ENCODE measurements around the gene KIDINS220.

Gene KIDINS220

DNA sequence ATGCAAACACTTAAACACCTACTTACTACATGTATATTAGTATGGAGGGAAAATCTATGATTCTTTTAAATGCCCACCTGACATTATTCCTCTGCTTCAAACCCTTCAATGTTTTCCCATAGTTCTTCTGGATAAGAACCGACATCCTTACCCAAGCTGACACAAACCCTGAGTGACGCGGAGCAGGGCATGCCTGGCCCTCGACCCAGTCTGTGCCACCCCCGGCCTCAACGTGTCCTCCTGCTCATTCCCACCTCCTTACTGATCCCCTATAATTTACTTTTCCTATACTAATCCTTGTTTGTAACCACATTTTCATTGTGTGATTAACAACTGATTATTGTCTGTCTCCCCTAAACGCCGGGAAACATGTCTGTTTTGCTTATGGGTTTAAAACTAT, 17.5 kb downstream of the KIDINS220 start:
- DNase-seq (ENCODE audit: extremely low read depth, insufficient read length): no peak
- H3K4me3 ChIP-seq (replicated peaks; ENCODE audit: low read depth, low read length): no peak overlapping the region
- H3K27me3 ChIP-seq (replicated peaks; ENCODE audit: control insufficient read depth, insufficient read depth, low read length): no peaks in the 10 kb centered on the region
- TF ChIP-seq, protein P1, sequence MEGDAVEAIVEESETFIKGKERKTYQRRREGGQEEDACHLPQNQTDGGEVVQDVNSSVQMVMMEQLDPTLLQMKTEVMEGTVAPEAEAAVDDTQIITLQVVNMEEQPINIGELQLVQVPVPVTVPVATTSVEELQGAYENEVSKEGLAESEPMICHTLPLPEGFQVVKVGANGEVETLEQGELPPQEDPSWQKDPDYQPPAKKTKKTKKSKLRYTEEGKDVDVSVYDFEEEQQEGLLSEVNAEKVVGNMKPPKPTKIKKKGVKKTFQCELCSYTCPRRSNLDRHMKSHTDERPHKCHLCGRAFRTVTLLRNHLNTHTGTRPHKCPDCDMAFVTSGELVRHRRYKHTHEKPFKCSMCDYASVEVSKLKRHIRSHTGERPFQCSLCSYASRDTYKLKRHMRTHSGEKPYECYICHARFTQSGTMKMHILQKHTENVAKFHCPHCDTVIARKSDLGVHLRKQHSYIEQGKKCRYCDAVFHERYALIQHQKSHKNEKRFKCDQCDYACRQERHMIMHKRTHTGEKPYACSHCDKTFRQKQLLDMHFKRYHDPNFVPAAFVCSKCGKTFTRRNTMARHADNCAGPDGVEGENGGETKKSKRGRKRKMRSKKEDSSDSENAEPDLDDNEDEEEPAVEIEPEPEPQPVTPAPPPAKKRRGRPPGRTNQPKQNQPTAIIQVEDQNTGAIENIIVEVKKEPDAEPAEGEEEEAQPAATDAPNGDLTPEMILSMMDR (IDR thresholded peaks at IDR 0.05; ENCODE audit: insufficient read depth, low read length, poor library complexity, severe bottlenecking): no peak
- no peaks in the 10 kb centered on the region; the same call in 1 of the 2 replicates for H3K36me3 ChIP-seq (ENCODE audit: control insufficient read depth, insufficient read depth, low read length)

DNA sequence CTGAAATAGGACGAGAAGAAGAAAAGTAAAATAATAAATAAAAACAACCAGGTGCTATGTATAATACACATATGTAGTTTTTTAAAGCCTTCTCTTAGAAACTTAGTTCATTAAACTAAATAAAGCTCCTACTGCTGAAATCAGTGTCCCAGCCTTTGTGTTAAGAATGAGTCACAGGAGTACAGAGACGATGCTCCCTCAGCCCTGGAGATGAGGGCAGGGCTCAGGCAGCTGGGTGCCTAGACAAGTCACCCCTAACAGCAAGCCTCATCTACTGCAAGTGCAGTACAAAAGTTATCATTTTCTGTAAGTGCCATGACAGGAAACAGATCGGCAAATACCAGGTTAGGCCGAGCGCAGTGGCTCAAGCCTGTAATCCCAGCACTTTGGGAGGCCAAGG, 18.2 kb downstream of the KIDINS220 start:
- TF ChIP-seq, protein P1 (IDR thresholded peaks at IDR 0.05; ENCODE audit: insufficient read depth, low read length, poor library complexity, severe bottlenecking): no peak
- DNase-seq (ENCODE audit: extremely low read depth, insufficient read length): no peak
- Histone ChIP-seq H3K27me3 (replicated peaks; ENCODE audit: control insufficient read depth, insufficient read depth, low read length) (no peaks in the 10 kb centered on the region), H3K4me3 (replicated peaks; ENCODE audit: low read depth, low read length) (no peak overlapping the region), H3K36me3 (ENCODE audit: control insufficient read depth, insufficient read depth, low read length) (no peaks in the 10 kb centered on the region)

DNA sequence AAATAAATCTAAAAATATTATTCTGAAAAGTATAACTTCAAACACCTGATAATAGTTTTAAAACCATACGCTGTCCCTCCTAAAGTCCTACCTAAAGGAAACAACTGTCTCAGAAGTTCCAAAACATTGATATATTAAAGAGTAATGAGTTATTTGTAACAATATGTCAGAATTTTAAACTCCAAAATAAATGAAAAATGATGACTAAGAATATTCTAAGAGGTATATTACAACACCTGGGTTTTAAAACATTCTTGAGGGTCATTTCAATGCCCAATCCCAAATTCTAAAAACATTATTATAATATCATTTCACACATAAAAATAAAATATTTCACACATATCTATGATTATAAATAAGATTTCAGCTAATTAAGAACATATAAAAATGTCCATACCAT, 20.2 kb downstream of the KIDINS220 start:
- no peaks in the 10 kb centered on the region for H3K27me3 ChIP-seq (replicated peaks; ENCODE audit: control insufficient read depth, insufficient read depth, low read length)
- TF ChIP-seq, protein P1 (IDR thresholded peaks at IDR 0.05; ENCODE audit: insufficient read depth, low read length, poor library complexity, severe bottlenecking): no peak
- no peak for DNase-seq (ENCODE audit: extremely low read depth, insufficient read length)
- H3K36me3 ChIP-seq (ENCODE audit: control insufficient read depth, insufficient read depth, low read length): no peaks in the 10 kb centered on the region
- H3K4me3 ChIP-seq (replicated peaks; ENCODE audit: low read depth, low read length): no peak overlapping the region

DNA sequence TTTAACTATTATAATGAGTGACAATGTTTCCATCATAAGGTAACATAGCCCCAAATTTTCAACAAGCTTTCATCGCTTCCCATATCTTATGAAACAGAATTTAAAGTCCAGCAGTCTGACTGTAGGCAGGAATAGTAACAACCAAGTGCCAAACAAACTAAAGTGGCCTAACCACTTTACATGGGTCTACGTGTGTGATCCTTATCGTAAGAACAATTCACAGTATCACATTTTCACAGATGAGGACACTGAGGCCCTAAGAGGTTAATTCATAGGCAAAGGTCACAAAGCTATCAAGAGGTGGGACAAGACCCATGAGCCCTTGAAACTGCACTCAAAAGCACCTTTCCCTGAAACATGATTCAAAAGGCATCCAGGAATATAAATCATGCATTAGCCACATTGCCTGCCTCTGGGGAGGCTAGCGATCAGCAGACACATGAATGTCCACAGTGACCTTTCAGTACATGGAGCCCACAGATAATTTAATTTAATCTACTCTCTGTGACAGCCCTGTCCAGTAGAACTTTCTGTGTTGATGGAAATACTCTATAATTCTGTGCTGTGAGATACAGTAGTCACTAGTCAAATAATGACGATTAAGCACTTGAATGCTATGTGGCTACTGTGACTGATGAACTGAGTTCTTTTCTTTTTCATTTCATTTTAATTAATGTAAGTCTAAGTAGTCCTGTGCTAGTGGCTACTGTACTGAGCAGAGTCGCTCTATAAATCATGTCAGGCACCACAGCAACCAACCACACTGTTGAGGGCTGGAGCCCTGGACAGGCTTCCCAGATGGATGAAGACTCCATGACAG, 30.3 kb downstream of the KIDINS220 start:
- DNase-seq (ENCODE audit: extremely low read depth, insufficient read length): no peak
- H3K36me3 ChIP-seq (ENCODE audit: control insufficient read depth, insufficient read depth, low read length): peaks cover 8% of the 10 kb centered on the region
- H3K4me3 ChIP-seq (replicated peaks; ENCODE audit: low read depth, low read length): no peak overlapping the region
- no peaks in the 10 kb centered on the region for H3K27me3 ChIP-seq (replicated peaks; ENCODE audit: control insufficient read depth, insufficient read depth, low read length)
- TF ChIP-seq, protein P1 (IDR thresholded peaks at IDR 0.05; ENCODE audit: insufficient read depth, low read length, poor library complexity, severe bottlenecking): no peak

DNA sequence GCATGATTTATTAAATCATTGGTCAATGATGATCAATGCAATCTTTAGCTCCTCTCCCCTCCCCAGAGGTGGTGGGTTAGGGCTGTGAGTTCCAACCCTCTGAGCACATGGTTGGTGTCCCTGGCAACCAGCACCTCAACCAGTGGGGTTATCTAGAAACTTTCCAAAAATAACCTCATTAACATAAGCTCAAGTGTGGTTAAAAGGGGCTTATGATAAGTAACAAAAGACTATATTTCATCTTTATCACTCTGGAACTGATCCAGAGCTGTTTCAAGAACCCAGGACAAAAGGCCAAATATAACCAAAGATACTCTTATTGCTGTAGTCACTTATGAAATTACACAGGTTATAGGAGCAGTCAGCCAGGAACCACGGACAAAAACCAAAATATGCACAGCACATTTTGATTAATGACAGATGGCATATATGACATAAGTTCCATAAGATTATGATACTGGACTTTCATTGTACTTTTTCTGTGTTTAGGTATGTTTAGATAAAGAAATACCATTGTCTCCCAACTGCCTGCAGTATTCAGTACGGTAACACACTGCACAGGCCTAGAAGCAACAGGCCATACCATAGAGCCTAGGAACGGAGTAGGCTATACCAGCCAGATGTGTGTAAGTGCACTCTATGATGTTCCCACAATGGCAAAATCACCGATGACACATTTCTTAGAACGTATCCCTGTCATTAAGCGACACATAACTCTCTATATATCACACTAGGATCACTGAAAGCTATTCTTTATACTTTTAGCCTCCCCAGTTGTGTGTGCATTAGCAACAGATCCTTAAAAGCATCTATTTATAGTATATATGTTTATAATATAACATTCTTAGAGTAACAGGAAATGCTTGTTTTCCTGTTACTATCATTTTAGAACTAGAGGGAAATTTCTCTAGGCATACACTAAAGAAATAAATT, 31.9 kb downstream of the KIDINS220 start:
- no peak overlapping the region for H3K4me3 ChIP-seq (replicated peaks; ENCODE audit: low read depth, low read length)
- no peak for DNase-seq (ENCODE audit: extremely low read depth, insufficient read length)
- TF ChIP-seq, protein P1 (IDR thresholded peaks at IDR 0.05; ENCODE audit: insufficient read depth, low read length, poor library complexity, severe bottlenecking): no peak
- H3K27me3 ChIP-seq (replicated peaks; ENCODE audit: control insufficient read depth, insufficient read depth, low read length): no peaks in the 10 kb centered on the region
- H3K36me3 ChIP-seq (ENCODE audit: control insufficient read depth, insufficient read depth, low read length): peaks cover 6% of the 10 kb centered on the region
